Stimulated activated CD4-positive, alpha-beta T cell treated with anti-CD3 and anti-CD28 coated beads, Interleukin-12 subunit alpha, Interleukin-12 subunit beta, amount 100 ng/mL, for 24 hours (primary cell): ENCODE data around the gene PCOLCE2.
"Not testable (repeated sequence)": the region's sequence is repeated elsewhere in the genome, so short reads cannot be mapped to it uniquely, and the experiment has no call there.

Experiments used
- DNase-seq, 2 experiments: peaks; one replicate each; pipeline ENCODE4 v3.0.0-alpha.2; 2020; ENCODE audit warnings: low read depth in 2 of 2

Gene PCOLCE2

GRCh38 chr3:142902356-142902755 lies 13.5 kb upstream of the PCOLCE2 start:
- DNase-seq, result no peak

DNA sequence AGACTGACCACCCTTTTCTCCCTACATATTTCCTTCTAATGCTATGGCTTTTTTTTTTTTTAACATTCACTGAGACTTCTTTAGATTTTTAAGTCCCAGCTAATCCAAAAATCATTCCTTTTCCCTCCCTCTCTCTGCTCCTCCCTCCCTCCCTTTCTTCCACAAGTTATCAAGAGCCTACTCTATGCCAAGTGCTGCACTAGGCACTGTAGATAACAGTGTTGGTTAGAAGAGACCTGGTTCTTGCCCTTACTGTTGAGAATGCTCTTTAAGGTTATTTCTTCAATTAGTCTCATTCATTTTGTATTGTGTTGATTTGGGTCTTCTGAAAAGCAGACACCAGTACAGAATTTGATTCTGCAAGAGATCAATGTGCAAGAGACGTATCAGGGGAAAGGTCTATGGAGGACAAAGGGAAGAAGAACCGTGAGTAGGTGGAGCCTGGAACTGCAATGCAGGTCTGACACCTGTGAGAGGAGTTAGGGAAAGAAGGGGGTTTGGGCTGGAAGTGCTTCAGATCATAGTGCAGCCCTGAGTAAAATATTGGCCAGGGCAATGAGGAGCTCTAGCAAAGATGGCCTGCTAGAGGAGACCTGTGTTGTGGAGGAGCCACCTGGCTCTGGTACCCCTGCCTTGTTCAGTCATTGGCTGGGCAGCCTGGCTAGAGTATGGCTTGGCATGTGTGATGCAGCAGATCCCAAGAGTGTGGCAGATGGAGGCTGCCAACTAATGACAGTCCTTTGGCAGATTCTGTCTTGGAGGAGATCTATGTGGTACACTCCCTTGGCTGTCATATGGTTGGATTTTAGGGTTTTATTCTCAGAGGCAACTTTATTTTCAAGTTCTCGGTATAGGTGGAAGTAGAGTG lies 9.7 kb upstream of the PCOLCE2 start:
- no peak for DNase-seq

DNA sequence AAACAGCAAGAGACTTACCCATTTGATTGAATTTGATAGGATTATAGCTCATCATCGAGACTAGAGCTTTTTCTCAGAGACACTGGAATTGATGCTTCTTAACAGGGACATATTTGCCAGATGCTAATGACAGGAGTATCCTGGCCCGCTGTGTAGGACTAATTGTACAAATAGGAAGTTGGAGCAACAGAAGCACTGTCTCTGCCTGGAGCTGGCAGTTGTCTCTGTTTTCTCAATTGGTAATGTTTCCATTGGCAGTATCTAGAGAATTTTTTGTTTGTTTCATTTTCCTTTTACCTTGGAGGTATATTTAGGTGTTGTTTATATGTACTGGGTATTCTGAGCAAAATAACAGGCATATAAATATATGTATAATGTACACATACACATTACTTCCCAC lies 8.9 kb upstream of the PCOLCE2 start:
- no peak for DNase-seq

GRCh38 chr3:142896996-142897395 lies 8.1 kb upstream of the PCOLCE2 start:
- DNase-seq, result no peak

DNA sequence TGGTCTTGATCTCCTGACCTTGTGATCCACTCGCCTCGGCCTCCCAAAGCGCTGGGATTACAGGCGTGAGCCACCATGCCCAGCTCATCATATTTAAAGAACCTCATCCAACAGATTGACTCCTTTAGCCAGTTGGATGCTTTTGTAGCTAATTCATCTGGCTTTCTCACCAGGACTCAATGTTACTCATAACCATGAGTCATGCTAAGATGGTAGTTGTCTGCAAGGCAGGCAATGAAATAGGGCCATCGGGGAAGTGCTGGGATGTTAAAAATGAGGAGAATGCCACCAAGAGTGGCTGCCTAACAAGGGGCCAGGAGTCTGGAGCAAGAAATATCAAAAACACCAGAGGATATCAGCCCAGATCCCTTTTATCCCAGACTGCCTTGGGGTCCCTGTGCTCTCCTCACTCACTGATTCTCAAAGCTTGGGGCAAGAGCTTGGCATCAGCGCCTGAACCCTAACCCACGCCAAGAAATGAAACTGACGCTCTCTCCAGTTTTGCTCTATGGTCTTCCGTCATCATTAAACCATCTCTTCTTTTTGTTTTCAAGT lies 7.4 kb upstream of the PCOLCE2 start:
- no peak for DNase-seq

DNA sequence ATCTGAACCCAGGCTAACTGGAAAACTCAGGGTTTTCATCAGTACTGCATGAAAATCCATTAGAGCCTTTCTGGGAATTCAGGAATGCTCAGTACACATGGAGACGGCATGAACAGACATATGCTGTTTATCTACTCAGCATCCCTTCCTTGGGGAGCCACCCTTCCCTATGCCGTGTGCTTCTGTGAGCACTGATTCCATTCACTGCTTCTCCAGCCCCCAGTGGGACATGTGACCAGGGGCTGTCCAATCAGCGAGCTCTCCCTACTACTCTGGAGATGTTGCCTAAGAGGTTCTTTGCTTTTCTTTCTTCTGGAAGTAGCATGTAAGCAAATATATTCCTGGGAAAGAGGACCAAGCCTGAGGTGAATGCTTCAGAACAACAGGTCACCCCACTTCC lies 5.6 kb upstream of the PCOLCE2 start:
- no peak for DNase-seq

GRCh38 chr3:142892714-142893113 lies 3.8 kb upstream of the PCOLCE2 start:
- no peak for DNase-seq

DNA sequence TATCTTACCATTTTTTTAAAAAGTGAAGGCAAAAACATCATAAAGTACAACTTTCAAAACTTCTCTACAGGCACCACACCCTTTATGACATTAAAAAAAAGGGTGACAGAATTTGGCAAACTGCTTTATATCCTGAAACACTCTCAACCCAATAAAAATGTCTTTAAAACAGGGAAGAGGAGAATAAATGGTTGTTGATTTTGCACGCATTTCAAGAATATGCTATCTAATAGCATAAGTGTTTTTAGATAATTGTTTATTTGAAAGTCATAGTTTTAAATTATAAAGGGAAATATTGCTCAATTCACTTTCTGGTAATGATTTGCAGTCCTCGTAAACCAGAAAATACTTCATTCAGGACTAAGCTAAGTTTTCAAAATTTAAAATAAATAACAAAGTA lies 1.7 kb upstream of the PCOLCE2 start:
- DNase-seq, result no peak

DNA sequence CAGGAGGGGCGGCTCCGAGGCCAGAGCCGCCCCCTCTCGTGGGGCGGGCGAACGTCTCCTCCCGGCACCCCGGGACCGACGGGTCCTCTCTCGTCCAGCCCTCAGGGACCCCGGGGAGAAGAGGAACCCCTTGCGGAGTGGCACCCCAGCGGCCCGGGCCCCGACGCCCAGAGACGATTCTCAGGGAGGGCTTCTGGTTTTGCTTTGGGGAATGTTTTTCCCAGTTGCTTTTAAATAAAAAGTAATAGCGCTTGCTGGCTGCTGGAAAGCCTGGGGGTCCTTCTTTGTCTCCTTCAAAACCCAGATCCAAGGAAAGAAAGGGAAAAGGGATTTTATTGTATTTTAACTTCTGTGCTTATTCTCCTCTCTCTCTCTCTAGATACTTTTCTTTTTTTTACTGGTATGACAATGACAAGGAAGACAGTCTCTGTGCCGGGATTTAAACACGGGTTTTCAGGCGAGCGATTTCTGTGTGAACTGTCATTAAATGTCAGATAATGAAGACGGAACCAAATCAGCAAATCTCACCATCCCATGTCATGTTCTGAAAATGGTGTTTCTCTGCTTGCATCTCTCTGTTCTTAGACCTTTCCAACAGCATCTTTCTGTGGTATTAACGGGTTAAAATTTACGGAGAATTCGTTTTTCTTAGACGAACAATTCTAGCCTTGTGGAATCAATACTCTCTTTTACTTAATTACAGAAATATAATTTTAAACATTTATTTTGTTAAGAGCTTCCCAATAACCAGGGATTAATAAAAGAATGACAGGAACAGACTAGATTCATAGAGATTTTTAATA lies 530 bp upstream of the PCOLCE2 start:
- DNase-seq, result no peak

GRCh38 chr3:142888099-142888480 lies 793 bp downstream of the PCOLCE2 start:
- DNase-seq, result no peak

- DNase-seq, result no peak
These were observed 1.9 kb downstream of the PCOLCE2 start for GRCh38 chr3:142886940-142887339.

GRCh38 chr3:142886021-142886420 lies 2.9 kb downstream of the PCOLCE2 start:
- no peak for DNase-seq

DNA sequence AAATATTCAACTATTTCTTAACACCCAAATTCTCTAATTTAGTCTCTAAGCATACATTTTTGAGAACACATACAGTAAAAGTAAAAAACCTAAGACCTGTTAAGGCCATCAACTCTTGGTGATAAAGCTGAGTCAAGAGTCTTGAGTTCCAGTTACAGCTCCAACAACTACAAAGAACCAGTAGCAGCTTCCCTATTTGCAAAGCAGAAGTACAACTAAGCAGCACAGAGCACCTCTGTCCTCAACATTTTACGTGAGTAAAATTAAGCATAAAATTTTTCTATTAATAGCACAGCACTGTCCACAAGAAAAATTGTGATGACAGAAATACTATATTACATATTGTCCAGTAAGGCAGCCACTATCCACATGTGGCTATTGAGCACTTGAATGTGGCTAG lies 4.4 kb downstream of the PCOLCE2 start:
- no peak for DNase-seq

DNA sequence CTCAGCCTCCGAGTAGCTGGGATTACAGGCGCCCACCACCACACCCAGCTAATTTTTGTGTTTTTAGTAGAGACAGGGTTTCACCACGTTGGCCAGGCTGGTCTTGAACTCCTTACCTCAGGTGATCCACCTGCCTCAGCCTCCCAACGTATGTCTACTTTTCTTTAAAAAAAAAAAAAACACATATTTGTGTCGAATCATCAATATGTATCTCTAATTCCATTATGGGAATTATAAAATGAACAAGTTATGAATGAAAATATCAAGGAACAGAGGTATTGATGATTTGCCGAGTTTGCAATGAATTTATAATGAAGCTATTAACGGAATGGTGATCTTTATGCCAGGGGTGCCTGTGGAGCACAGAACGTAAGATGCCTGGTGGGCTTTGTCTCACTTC lies 5.3 kb downstream of the PCOLCE2 start:
- not testable (repeated sequence) for DNase-seq

DNA sequence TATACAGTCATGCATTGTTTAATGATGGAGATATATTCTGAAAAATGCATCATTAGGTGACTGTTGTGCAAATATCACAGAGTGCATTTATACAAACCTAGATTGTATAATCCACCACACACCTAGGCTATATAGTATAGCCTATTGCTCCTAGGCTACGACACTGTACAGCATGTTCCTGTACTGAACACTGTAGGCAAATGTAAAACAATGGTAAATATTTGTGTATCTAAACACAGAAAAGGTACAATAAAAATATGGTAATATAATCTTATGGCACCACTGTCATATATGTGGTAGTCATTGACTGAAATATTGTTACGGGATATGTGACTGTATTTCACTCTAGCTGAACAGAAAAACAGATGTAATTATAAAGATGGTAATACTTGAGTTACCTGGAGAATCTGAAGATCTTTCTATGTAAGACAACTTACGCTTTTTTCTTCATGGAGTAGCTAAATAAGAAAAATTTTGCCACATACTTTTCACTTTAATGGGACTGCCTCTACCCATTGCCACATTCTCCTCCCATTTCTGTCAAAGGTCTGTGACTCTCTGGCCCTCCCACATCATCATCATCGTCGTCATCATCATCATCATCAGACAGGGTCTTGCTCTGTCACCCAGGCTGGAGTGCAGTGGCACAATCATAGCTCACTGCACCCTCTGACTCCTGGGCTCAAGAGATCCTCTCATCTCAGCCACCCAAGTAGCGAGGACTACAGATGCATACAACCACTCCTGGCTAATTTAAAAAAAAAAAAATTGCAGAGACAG lies 7.2 kb downstream of the PCOLCE2 start:
- DNase-seq, result no peak

DNA sequence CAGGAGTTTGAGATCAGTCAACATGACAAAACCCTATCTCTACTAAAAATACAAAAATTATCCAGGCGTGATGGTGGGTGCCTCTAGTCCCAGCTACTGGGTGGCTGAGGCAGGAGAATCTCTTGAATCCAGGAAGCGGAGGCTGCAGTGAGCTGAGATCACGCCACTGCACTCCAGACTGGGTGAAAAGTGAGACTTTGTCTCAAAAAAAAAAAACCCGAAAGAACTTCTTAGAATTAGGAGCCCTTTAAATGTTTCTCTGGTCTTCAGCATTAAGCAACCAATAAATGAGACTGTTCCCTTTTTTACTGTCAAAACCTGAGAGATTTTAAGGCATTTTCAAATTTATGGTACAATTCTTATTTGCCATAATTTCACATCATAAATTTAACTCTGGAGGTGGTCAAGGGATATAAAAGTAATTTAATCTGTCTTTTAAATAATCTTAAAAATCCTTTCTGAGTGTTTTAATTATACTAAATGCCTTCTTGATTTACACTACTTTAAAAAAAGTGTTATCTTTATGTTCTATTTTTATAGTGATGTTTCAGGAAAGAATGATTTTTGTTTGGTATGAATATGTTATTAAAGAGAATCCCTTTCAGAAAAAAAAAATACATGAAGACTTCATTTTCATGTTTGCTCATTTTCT lies 10.1 kb downstream of the PCOLCE2 start:
- no peak for DNase-seq

DNA sequence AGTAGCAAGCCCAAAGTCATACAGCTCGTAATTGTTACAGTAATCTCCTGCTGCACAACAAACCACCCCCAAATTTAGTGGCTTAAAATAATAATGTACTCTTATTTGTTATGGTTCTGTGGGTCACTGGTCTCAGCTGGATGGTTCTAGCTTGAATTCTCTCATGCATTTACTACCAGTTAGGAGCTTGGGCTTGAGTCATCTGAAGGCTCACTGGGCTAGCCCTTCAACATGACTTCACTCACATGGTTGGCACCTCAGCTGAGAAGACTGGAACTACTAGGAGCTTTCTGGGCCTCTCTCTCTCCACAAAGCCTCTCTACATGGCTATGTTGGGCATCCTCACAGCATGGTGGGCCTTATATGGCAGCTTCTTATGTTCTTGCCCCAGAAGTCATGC lies 12.5 kb downstream of the PCOLCE2 start:
- no peak for DNase-seq

DNA sequence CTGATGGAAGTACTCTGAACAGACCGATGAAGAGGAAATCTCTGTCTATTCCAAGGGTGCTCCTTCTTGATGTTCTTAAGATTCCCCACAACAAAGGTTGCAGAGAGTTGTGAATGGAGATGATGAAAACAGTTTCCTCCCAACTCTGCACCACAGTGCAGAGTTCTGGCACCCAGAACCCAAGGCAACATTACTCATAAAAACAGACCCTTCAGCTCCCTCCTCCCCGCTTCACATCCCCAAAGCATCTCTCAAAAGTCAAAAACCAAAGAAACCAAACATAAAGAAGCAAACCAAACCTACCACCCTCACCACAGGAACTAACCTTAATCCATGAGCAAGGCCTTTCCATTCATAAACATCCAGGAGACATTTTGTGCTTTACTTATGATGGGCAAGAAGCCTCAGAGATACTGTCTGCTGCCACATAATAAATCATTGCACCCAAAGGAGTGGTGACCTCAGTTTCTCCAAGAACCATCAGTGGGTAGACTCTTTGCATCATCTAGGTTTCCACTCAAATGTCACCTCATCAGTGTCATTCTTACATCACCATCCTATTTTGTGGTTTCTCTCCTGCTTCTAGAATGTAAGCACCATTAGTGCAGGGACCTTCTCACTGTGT lies 13.2 kb downstream of the PCOLCE2 start:
- DNase-seq, result no peak

- no peak for DNase-seq
These were observed 13.8 kb downstream of the PCOLCE2 start for GRCh38 chr3:142875099-142875498.

GRCh38 chr3:142868382-142868781 lies 20.5 kb downstream of the PCOLCE2 start:
- not testable (repeated sequence) for DNase-seq
